HG03175 (cell line): Measurements from ENCODE around the gene DOK6.

ENCODE experiments used
- ATAC-seq: cut with Tn5 transposase; IDR thresholded peaks from one replicate; pipeline ENCODE4 v1.9.1; 2021; ENCODE audit warnings: mild to moderate bottlenecking, moderate library complexity; ENCODE audit not compliant: unreplicated experiment

Gene DOK6

GRCh38 chr18:69890558-69890957 lies 489.9 kb downstream of the DOK6 start:
- no peak for ATAC-seq

GRCh38 chr18:69894467-69894866 lies 493.8 kb downstream of the DOK6 start:
- no peak for ATAC-seq

- no peak for ATAC-seq
These were observed 494.7 kb downstream of the DOK6 start for GRCh38 chr18:69895066-69896047.

- ATAC-seq, result peak; percentile 28
These were observed 496.9 kb downstream of the DOK6 start for GRCh38 chr18:69897397-69898108.

- peak; percentile 34 for ATAC-seq
These were observed 497.7 kb downstream of the DOK6 start for GRCh38 chr18:69898241-69898861.
